ENCODE measurements around the gene SHOX. TPM values are rescaled to one million over a fixed set of nuclear protein-coding genes. Genes with fewer than 3 reads are reported as not detected.

Gene SHOX
- total RNA-seq, 1 donor from 2014 or later, result not detected

- peaks cover 44% of the 10 kb centered on the region for H3K27me3 ChIP-seq (ENCODE audit: low read depth)
- TF ChIP-seq CTCF (IDR thresholded peaks at IDR 0.05; ENCODE audit: borderline replicate concordance), result no peak
- H3K4me1 ChIP-seq, result no peaks in the 10 kb centered on the region
- H3K27ac ChIP-seq (replicated peaks), result no peak overlapping the region
- no peaks in the 10 kb centered on the region for H3K36me3 ChIP-seq
- intact Hi-C loops (cut with micrococcal nuclease), result no loop called here
- H3K4me3 ChIP-seq, result no peak overlapping the region
- H3K9me3 ChIP-seq (replicated peaks), result peaks cover 8% of the 10 kb centered on the region
- DNase-seq, result no peak
These were observed 22.7 kb downstream of the SHOX start for GRCh38 chrX:653306-653705.

- H3K27ac ChIP-seq (replicated peaks), result no peak overlapping the region
- intact Hi-C loops (cut with micrococcal nuclease), result no loop called here
- H3K4me3 ChIP-seq, result no peak overlapping the region
- H3K27me3 ChIP-seq (ENCODE audit: low read depth), result peaks cover 28% of the 10 kb centered on the region
- TF ChIP-seq CTCF (IDR thresholded peaks at IDR 0.05; ENCODE audit: borderline replicate concordance), result no peak
- peaks cover 7% of the 10 kb centered on the region for H3K9me3 ChIP-seq (replicated peaks)
- H3K36me3 ChIP-seq, result no peaks in the 10 kb centered on the region
- no peak for DNase-seq
- H3K4me1 ChIP-seq, result no peaks in the 10 kb centered on the region
These were observed 30.6 kb downstream of the SHOX start for GRCh38 chrX:661154-661553.

GRCh38 chrX:662126-662525 lies 31.5 kb downstream of the SHOX start:
- no peak for TF ChIP-seq CTCF (IDR thresholded peaks at IDR 0.05; ENCODE audit: borderline replicate concordance)
- H3K4me3 ChIP-seq, result no peak overlapping the region
- no peak overlapping the region for H3K27ac ChIP-seq (replicated peaks)
- DNase-seq, result no peak
- no peaks in the 10 kb centered on the region for H3K36me3 ChIP-seq
- intact Hi-C loops (cut with micrococcal nuclease), result no loop called here
- peaks cover 7% of the 10 kb centered on the region for H3K9me3 ChIP-seq (replicated peaks)
- H3K4me1 ChIP-seq, result no peaks in the 10 kb centered on the region
- peaks cover 28% of the 10 kb centered on the region for H3K27me3 ChIP-seq (ENCODE audit: low read depth)

- no peaks in the 10 kb centered on the region for H3K36me3 ChIP-seq
- peaks cover 19% of the 10 kb centered on the region for H3K27me3 ChIP-seq (ENCODE audit: low read depth)
- DNase-seq, result no peak
These were observed 33.2 kb downstream of the SHOX start for GRCh38 chrX:663841-664240.

GRCh38 chrX:666762-667720 lies 36.5 kb downstream of the SHOX start:
- intact Hi-C loops (cut with micrococcal nuclease), result no loop called here
- H3K27ac ChIP-seq (replicated peaks), result no peak overlapping the region
- H3K36me3 ChIP-seq, result no peaks in the 10 kb centered on the region

More at GRCh38 chrX:663841-664240, 33.2 kb downstream of the SHOX start:
- H3K9me3 ChIP-seq (replicated peaks), result peaks cover 7% of the 10 kb centered on the region
- intact Hi-C loops (cut with micrococcal nuclease), result no loop called here
- H3K4me3 ChIP-seq, result no peak overlapping the region
- no peak for TF ChIP-seq CTCF (IDR thresholded peaks at IDR 0.05; ENCODE audit: borderline replicate concordance)
- no peak overlapping the region for H3K27ac ChIP-seq (replicated peaks)
- no peaks in the 10 kb centered on the region for H3K4me1 ChIP-seq

More at GRCh38 chrX:666762-667720, 36.5 kb downstream of the SHOX start:
- TF ChIP-seq CTCF (IDR thresholded peaks at IDR 0.05; ENCODE audit: borderline replicate concordance), result no peak
- H3K4me3 ChIP-seq, result no peak overlapping the region
- no peak for DNase-seq
- H3K9me3 ChIP-seq (replicated peaks), result peaks cover 7% of the 10 kb centered on the region
- H3K27me3 ChIP-seq (ENCODE audit: low read depth), result peaks cover 29% of the 10 kb centered on the region
- no peaks in the 10 kb centered on the region for H3K4me1 ChIP-seq

Measured in left ventricle myocardium inferior (tissue), 1 donor.